NT2/D1 (cell line): ENCODE results near the gene MED9.

Experiments used
- SUZ12 ChIP-seq: IDR thresholded peaks from 2 replicates; pipeline ENCODE4 v1.6.1; 2011; ENCODE audit not compliant: insufficient read length, insufficient read depth; ENCODE audit errors: extremely low read depth
- YY1 ChIP-seq: IDR thresholded peaks from 2 replicates; pipeline ENCODE4 v1.6.1; 2011; ENCODE audit not compliant: insufficient read length, insufficient read depth

DNA sequence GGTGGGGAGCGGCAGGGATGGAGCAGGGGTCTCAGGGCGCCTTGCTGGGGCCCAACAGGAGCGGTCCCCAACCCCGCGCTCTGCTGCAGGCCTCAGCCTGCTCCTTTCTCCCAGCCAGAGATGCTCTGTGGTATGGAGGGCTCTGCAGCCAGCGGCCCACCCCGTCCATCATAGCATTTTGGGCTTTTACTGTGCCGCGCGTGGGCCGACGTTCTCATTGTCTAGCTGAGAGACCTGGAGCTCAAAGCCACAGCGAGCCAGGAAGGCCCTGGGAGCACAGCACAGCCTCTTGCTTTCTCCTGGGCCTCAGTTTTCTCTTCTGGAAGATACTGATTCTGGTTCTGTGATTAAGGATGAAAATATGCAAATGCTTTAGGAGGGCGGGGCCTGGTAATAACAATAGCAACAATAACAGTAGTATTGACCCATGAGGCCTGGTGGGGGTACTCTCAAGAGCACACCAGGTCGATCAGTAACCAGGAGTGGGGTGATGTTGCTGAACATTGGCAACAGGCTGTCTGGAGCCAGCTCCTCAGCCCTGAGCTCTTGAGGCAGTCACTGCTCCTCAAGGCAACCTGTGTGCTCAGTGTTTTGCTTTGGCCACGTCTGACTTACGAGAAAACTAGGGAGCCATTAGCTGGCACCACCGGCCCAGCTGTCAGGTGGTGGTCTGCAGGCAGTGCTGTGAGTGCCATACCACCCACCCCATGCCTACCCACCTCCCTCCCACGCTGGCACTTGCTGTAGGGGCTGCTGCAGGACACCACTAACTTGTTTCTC is 20.5 kb downstream of the MED9 start:
- no peak for TF ChIP-seq SUZ12
- no peak for TF ChIP-seq YY1
